ENCODE results near the gene MCFD2.

GRCh38 chr2:46917628-46918027, 2.0 kb upstream of the MCFD2 start:
- TF ChIP-seq CTCF (IDR thresholded peaks at IDR 0.05) = no peak
- TF ChIP-seq REST (IDR thresholded peaks at IDR 0.05; ENCODE audit: low read depth, low read length) = no peak
- no peak for TF ChIP-seq TCF12 (IDR thresholded peaks at IDR 0.05)
- no peak for TF ChIP-seq TEAD4 (IDR thresholded peaks at IDR 0.05; ENCODE audit: borderline replicate concordance, insufficient read depth)
- TF ChIP-seq RFX5 (IDR thresholded peaks at IDR 0.05; ENCODE audit: low read length) = no peak
- TF ChIP-seq ELF1 (IDR thresholded peaks at IDR 0.05) = no peak
- TF ChIP-seq ZBTB33 (IDR thresholded peaks at IDR 0.05; ENCODE audit: borderline replicate concordance, low read depth) = no peak
- no peak for TF ChIP-seq RCOR1 (IDR thresholded peaks at IDR 0.05; ENCODE audit: low read length)
- TF ChIP-seq NFIC (IDR thresholded peaks at IDR 0.05; ENCODE audit: borderline replicate concordance) = no peak
- TF ChIP-seq GABPA (IDR thresholded peaks at IDR 0.05; ENCODE audit: low read depth) = no peak
- TF ChIP-seq SMC3 (IDR thresholded peaks at IDR 0.05; ENCODE audit: low read depth, low read length) = no peak
- TF ChIP-seq MAX (IDR thresholded peaks at IDR 0.05; ENCODE audit: low read depth) = no peak

Measured in SK-N-SH (cell line).